Ovary (tissue), 3 donors: ENCODE measurements around the gene C19orf73.

Source experiments
- CTCF ChIP-seq, 3 donors: fragments of 450-650 bp in 2 of 3; fragments of 200-600 bp in 1 of 3; IDR thresholded peaks; one replicate each; pipeline versions ENCODE4 v1.5.1 to v1.8.0; 2016 to 2022; ENCODE audit warnings: antibody characterized with exemption in 3 of 3, mild to moderate bottlenecking in 1 of 3
- EP300 ChIP-seq: sonication (generic); formaldehyde crosslinking; IDR thresholded peaks from one replicate; pipeline ENCODE4 v1.6.1; 2017; ENCODE audit warnings: antibody characterized with exemption
- POLR2A ChIP-seq: fragments of 450-650 bp; IDR thresholded peaks from one replicate; pipeline ENCODE4 v1.6.1; 2017; ENCODE audit warnings: antibody characterized with exemption, mild to moderate bottlenecking, moderate library complexity
- donor health status: DM: no; HTN: no; CAD: no.

DNA sequence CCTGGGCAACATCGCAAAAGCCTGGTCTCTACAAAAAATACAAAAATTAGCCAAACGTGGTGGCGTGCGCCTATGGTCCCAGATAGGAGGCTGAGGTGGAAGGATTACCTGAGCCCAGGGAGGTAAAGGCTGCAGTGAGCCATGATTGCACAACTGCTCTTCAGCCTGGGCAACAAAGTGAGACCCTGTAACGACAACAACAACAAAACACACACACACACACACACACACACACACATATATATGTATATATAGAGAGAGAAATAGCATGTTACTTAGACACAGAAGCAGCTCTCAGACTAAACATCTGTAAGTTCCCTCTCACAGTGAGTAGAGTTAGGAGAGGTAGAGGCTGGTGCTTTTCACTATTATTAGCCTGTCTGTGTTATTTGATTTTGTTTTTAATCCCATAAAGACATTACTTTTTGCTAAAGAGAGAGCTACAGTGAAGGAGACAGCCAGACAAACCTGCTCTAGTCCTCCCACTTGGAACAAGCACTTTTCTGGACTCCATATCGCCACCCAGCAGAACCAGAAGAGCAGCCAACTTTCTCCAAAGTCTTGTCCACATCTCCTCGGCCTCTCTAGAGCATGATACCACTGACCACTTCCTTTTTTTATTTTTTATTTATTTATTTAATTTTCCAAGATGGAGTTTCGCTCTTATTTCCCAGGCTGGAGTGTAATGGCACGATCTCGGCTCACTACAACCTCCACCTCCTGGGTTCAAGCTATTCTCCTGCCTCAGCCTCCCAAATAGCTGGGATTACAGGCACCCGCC lies 7.5 kb downstream of the C19orf73 start:
- no peak for TF ChIP-seq CTCF (IDR thresholded peaks at IDR 0.05)
- no peak for TF ChIP-seq EP300
- TF ChIP-seq POLR2A: no peak
